NCI-H1105 treated with DMSO at 0.1 percent for 48 hours (cell line): ENCODE measurements around the gene PDZRN3.

Experiments
- DNase-seq: peaks from one replicate; lab custom pipeline; 2025; lab: John Stamatoyannopoulos, UW

PDZRN3 gene

GRCh38 chr3:73415118-73415517, 209.6 kb downstream of the PDZRN3 start:
- no peak for DNase-seq

GRCh38 chr3:73413619-73414018, 211.1 kb downstream of the PDZRN3 start:
- no peak for DNase-seq

GRCh38 chr3:73411993-73412392, 212.7 kb downstream of the PDZRN3 start:
- no peak for DNase-seq

DNA sequence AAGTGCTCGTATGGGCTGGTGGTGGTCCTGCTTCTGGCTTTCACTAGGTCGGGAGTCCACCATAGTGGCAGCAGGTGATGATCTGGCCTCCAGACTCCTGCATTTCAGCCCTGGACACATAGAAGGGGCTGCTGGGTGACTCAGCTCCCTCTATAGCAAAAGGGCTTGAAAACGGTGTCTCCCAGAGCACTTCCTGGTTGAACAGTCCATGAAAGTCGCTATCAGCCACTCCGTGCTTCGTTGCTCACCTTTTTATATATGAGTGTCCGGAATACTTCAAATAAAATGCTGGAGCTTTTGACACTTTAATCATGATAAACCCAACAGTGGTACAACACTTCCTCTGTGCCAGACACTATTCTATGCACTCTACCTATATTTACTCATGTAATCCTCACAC, 213.2 kb downstream of the PDZRN3 start:
- no peak for DNase-seq

- DNase-seq, result no peak
These were observed 215.5 kb downstream of the PDZRN3 start for GRCh38 chr3:73409138-73409763.

- DNase-seq, result no peak
These were observed 216.1 kb downstream of the PDZRN3 start for GRCh38 chr3:73408634-73409033.

DNA sequence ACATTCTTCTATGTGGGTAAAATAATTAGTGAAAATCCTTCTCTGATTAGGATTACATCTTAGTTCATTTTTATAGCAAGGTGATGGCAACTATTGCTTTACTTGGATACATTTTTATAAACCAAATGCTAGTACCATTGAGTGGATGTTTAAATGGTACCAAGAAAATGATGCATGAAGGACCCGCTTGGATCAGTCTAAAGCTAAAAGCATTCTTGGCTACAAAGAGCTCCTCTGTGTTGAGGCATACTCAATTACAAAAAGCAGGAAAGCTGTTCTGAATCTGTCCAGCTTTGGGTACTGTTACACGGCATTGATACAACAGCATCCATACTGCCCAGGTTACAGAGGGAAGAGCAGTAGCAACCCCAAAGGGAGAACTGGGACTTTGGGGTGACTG, 217.2 kb downstream of the PDZRN3 start:
- no peak for DNase-seq

DNA sequence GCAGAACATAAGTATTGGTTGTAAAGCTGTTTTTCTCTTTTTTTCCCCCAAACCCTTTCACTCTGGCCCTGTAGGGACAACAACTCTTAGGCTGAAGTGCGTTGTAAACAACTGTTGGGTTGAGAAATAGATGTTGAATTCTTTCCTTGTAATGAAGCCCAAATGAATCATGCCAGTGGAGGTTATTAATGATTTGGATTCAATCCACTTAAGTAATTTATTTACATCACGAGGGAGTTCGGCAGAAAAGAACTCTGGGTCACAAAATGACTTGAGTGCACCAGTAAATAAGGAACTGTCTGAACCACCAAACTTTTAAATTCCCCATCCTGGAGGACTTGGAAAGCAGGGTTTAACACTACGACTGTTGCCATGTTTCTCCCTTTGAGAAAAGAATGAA, 218.9 kb downstream of the PDZRN3 start:
- no peak for DNase-seq

GRCh38 chr3:73405000-73405399, 219.7 kb downstream of the PDZRN3 start:
- no peak for DNase-seq

- DNase-seq, result no peak
These were observed 220.3 kb downstream of the PDZRN3 start for GRCh38 chr3:73404435-73404834.

- no peak for DNase-seq
These were observed 221.3 kb downstream of the PDZRN3 start for GRCh38 chr3:73403444-73403843.

DNA sequence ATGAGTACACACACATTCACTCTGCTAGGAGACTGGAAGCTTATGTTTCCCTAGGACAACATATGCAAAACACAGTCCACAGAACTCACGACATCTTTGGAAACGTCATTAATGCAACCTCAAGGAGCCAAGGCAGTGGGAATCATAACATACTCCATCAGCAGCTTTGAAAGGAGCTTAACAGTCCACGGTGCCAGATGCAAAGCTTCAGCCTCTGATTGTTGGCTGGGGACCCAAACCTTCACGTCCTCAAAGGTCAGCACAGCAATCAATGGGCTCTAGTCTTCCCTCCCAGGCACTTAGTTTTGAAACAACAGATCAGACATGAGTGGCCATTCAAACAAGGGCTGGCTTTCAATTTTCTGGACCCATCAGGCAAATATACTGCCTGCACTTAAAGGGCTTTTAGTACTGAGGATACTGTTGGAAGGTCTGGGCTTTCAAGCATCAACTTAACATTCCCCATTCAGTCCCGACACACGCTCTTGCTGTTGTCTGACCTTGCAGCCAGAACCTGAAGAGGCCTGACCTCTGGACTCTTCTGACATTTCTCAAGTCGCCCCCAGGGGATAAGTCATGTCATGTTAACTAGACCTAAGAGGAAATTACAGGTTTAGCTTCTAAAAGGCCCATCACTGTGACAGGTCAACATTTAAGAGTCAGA, 223.0 kb downstream of the PDZRN3 start:
- DNase-seq, result no peak

- DNase-seq, result no peak
These were observed 223.7 kb downstream of the PDZRN3 start for GRCh38 chr3:73401059-73401458.

GRCh38 chr3:73399666-73400253, 225.0 kb downstream of the PDZRN3 start:
- no peak for DNase-seq

GRCh38 chr3:73399106-73399505, 225.6 kb downstream of the PDZRN3 start:
- no peak for DNase-seq

- no peak for DNase-seq
These were observed 226.7 kb downstream of the PDZRN3 start for GRCh38 chr3:73398084-73398483.

DNA sequence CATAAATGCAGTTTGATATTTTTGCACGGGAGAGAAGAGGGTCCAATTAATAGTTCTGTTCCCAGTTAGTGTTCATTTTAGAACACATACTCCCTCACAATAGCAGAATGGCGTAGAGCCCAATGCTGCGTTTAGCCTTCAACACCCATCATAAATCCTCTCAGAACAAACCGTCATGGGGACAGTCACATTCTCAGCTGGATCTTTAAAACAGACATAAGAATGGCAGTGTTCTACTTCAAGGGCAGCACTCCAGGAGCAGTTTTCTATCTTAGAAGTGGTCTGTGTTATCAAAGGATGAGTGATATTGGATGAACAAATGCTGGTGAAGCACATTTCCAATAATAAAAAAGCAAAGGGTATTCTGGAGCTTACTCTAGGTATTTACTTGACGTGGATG, 230.5 kb downstream of the PDZRN3 start:
- no peak for DNase-seq

GRCh38 chr3:73393005-73393404, 231.7 kb downstream of the PDZRN3 start:
- no peak for DNase-seq

DNA sequence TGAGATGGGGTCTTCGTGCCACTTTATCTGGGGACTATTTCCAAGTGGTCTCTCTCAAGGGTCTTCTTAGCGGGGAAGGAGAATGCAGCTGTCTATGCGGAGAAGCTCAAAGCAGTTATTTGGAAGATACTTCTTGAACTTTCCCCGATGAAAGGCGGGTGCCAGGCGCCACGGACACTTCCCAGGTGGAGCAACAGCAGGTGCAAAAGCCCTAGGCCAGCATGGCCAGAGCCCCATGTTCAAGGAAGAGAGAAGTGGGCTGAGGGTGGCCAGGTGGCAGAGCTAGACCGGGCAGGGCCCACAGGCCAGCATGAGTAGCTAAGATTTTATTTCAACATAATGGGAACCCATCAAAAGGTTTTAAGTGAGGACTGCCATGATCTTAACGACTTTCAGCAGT, 232.8 kb downstream of the PDZRN3 start:
- no peak for DNase-seq

- DNase-seq, result no peak
These were observed 234.8 kb downstream of the PDZRN3 start for GRCh38 chr3:73389928-73390327.

GRCh38 chr3:73389117-73389813, 235.5 kb downstream of the PDZRN3 start:
- no peak for DNase-seq

DNA sequence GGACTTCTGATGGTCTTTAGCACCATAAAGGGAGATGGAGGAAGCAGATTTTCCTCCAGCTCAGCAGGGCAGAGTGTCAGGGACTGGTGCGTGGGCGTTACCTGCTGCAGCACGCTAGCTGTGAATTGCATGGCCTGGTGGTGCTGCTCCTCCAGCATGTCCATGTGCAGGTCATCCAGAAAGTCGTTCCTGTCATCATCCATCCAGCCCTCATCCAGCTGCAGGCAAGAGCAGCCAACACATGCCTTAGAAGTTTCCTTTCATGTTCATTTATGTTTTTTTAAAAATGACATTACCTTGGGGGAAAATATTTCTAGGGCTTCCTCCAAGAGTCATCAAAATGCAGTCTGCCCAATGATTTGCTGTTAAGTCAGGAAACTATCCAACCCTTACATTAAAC, 239.2 kb downstream of the PDZRN3 start:
- DNase-seq, result no peak
